Stimulated activated CD4-positive, alpha-beta T cell treated with anti-CD3 and anti-CD28 coated beads, Interleukin-4, amount 100 ng/mL, for 48 hours (primary cell): ENCODE measurements around the gene NARF.
"Not testable (repeated sequence)": the region's sequence is repeated elsewhere in the genome, so short reads cannot be mapped to it uniquely, and the experiment has no call there.

ENCODE experiments used
- DNase-seq, 2 donors: peaks; one replicate each; pipeline ENCODE4 v3.0.0-alpha.2; 2020; ENCODE audit warnings: low read depth in 2 of 2

The NARF gene

DNA sequence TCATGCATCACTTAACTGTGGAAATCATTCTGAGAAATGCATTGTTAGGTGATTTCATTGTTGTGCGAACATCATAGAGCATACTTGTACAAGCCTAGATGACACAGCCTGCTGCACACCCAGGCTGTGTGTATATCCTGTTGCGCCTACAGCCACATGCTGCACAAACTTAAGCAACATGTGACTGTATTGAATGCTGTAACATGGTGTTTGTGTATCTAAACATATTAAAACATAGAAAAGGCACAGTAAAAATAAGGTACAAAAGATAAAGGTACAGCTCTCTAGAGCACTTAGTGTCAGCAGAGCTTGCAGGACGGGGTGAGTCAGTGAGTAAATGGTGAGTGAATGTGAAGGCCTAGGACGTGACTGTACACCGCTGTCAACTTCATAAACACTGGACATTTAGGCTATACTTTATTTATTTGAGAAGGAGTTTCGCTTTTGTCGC is 72.9 kb downstream of the NARF start:
- no peak for DNase-seq

DNA sequence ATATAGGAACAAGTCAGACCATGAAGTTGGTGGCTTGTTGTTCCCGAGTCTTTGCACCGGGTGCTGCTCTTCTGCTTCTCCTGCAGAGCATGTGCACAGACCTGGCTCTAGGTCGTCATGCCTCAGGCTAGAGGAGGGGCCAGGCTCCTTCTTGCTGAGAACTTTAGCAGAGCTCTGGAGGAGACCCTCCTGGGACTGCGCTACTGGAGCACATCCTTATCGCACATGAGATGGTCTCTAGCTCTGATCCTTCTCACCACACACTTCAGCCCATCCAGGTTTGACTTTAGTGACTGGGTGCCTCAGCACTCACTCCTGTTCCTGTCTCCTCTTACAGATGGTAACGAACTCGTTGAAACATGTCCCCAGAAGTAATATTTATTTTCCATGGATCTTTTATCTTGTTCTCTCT is 75.9 kb downstream of the NARF start:
- DNase-seq: no peak

DNA sequence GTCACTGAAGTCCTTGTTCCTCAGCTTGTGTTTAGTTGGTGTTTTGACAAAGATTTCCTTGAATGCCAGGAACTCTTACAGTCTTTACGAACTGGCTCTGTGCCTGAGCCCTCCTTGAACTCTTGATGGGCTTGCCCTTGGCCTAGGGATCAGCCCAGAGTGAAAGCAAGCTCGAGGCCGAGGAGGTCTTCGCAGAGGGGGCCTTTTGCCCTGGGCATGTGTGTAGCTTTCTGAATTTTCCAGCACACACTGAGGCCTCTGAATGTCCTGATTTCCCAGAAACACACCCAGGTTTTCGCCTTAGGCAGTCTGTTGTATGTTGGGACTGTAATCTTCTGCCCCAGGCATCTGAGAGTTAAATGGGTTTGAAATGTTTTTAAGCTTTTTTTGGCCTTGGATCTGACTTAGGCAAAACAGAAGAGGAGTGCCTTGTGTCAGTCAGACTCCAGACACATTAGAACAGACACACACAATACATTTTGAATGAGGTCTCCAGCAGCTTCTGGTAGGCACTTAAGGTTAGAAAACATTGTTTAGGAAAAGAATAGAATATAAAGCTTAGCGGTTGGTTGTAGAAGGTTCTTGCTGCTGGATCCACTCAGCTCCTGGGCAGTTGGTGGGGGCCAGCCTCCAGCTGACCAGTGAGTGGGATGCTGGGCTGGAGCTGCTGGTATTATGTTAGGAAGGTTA is 78.1 kb downstream of the NARF start:
- DNase-seq: no peak

DNA sequence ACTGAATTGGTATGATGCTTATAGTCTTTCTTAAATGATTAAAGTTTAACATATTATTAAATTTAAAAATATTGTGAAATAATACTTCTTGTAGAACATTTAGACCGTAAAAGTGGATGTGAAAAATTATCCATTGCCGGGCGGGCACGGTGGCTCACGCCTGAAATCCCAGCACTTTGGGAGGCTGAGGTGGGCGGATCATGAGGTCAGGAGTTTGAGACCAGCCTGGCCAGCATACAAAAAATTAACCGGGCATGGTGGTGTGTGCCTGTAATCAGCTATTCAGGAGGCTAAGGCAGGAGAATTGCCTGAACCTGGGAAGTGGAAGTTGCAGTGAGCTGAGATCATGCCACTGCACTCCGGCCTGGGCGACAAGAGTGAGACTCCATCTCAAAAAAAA is 78.7 kb downstream of the NARF start:
- not testable (repeated sequence) for DNase-seq

DNA sequence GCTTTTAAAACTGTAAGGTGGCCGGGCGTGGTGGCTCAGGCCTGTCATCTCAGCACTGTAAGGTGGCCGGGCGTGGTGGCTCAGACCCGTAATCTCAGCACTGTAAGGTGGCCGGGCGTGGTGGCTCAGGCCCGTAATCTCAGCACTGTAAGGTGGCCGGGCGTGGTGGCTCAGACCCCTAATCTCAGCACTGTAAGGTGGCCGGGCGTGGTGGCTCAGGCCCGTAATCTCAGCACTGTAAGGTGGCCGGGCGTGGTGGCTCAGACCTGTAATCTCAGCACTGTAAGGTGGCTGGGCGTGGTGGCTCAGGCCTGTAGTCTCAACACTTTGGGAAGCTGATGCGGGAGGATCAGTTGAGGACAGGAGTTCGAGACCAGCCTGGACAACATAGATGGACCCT is 80.5 kb downstream of the NARF start:
- DNase-seq: not testable (repeated sequence)
